ENCODE data around the gene UGT1A8.

Gene UGT1A8

GRCh38 chr2:233772153-233772552 is 154.7 kb downstream of the UGT1A8 start:
- TF ChIP-seq CTCF (IDR thresholded peaks at IDR 0.05; ENCODE audit: insufficient read depth, low read length, poor library complexity, severe bottlenecking): no peak
- no peak overlapping the region for H3K4me3 ChIP-seq (replicated peaks; ENCODE audit: low read depth, low read length)
- no peak for DNase-seq (ENCODE audit: extremely low read depth, insufficient read length)
- H3K36me3 ChIP-seq (ENCODE audit: control insufficient read depth, insufficient read depth, low read length): no peaks in the 10 kb centered on the region
- no peaks in the 10 kb centered on the region for H3K27me3 ChIP-seq (replicated peaks; ENCODE audit: control insufficient read depth, insufficient read depth, low read length)

GRCh38 chr2:233772583-233772982 is 155.2 kb downstream of the UGT1A8 start:
- DNase-seq (ENCODE audit: extremely low read depth, insufficient read length): no peak
- H3K4me3 ChIP-seq (replicated peaks; ENCODE audit: low read depth, low read length): no peak overlapping the region
- no peak for TF ChIP-seq CTCF (IDR thresholded peaks at IDR 0.05; ENCODE audit: insufficient read depth, low read length, poor library complexity, severe bottlenecking)
- H3K27me3 ChIP-seq (replicated peaks; ENCODE audit: control insufficient read depth, insufficient read depth, low read length): no peaks in the 10 kb centered on the region
- no peaks in the 10 kb centered on the region for H3K36me3 ChIP-seq (ENCODE audit: control insufficient read depth, insufficient read depth, low read length)

DNA sequence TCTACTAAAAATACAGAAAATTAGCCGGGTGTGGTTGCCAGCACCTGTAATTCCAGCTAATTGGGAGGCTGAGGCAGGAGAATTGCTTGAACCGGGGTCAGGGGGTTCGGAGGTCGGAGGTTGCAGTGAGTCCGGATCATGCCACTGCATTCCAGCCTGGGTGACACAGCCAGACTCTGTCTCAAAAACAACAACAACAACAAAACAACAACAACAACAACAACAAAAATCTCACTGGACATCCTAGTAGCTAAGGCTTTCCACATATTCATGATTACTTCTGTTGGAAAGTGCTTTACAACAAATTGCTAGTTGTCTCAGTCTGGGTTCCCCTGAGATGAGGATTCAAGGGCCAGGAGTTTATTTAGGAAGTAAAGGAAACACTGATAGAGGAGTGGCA is 156.4 kb downstream of the UGT1A8 start:
- no peak for DNase-seq (ENCODE audit: extremely low read depth, insufficient read length)
- Histone ChIP-seq H3K4me3 (replicated peaks; ENCODE audit: low read depth, low read length) (no peak overlapping the region), H3K27me3 (replicated peaks; ENCODE audit: control insufficient read depth, insufficient read depth, low read length) (no peaks in the 10 kb centered on the region), H3K36me3 (ENCODE audit: control insufficient read depth, insufficient read depth, low read length) (no peaks in the 10 kb centered on the region)
- TF ChIP-seq CTCF (IDR thresholded peaks at IDR 0.05; ENCODE audit: insufficient read depth, low read length, poor library complexity, severe bottlenecking): no peak

GRCh38 chr2:233775414-233775813 is 158.0 kb downstream of the UGT1A8 start:
- Histone ChIP-seq H3K4me3 (replicated peaks; ENCODE audit: low read depth, low read length) (no peak overlapping the region), H3K27me3 (replicated peaks; ENCODE audit: control insufficient read depth, insufficient read depth, low read length) (no peaks in the 10 kb centered on the region), H3K36me3 (ENCODE audit: control insufficient read depth, insufficient read depth, low read length) (no peaks in the 10 kb centered on the region)
- no peak for TF ChIP-seq CTCF (IDR thresholded peaks at IDR 0.05; ENCODE audit: insufficient read depth, low read length, poor library complexity, severe bottlenecking)
- no peak for DNase-seq (ENCODE audit: extremely low read depth, insufficient read length)

DNA sequence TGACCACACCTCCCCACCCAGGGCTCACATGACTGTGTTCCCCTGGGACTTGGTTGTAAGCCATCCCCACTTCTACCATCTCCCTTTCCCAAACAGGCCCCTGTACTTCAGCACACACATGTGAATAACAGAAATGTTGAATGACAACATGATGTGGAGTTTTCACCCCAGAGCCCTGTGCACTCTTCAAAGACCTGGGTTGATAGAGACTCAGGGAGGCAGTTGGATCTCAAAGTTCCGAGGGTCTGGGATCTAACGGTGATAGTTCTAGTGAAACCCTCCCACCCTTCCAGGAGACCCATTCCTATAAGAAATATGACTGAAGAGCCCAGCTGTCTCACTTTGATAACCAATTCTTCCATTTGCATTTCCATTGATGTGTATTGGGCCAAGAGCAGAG is 160.6 kb downstream of the UGT1A8 start, which contains the start of gene MROH2A:
MROH2A (plus strand) TSS at position 301 of the 400 bp plus-strand sequence. CDS start 1,029 bp downstream, outside the sequence.
- Histone ChIP-seq H3K27me3 (replicated peaks; ENCODE audit: control insufficient read depth, insufficient read depth, low read length) (no peaks in the 10 kb centered on the region), H3K4me3 (replicated peaks; ENCODE audit: low read depth, low read length) (no peak within 1 kb of the TSS), H3K36me3 (ENCODE audit: control insufficient read depth, insufficient read depth, low read length) (no peaks in the 10 kb centered on the region)
- no peak for TF ChIP-seq CTCF (IDR thresholded peaks at IDR 0.05; ENCODE audit: insufficient read depth, low read length, poor library complexity, severe bottlenecking)
- no peak for DNase-seq (ENCODE audit: extremely low read depth, insufficient read length)

- H3K27me3 ChIP-seq (replicated peaks; ENCODE audit: control insufficient read depth, insufficient read depth, low read length): no peaks in the 10 kb centered on the region
- no peaks in the 10 kb centered on the region for H3K36me3 ChIP-seq (ENCODE audit: control insufficient read depth, insufficient read depth, low read length)
- no peak for DNase-seq (ENCODE audit: extremely low read depth, insufficient read length)
- H3K4me3 ChIP-seq (replicated peaks; ENCODE audit: low read depth, low read length): no peak overlapping the region
- no peak for TF ChIP-seq CTCF (IDR thresholded peaks at IDR 0.05; ENCODE audit: insufficient read depth, low read length, poor library complexity, severe bottlenecking)
Measured at GRCh38 chr2:233779722-233780121, 162.3 kb downstream of the UGT1A8 start.

All from GM06990 (cell line).